Liver (tissue), 9 donors: ENCODE results near the gene TIMMDC1. TPM values are rescaled to one million over a fixed set of nuclear protein-coding genes. Genes with fewer than 3 reads are reported as not detected.

ENCODE experiments used
- DNase-seq: peaks from one replicate; pipeline ENCODE4 v3.0.0-alpha.2; 2017; ENCODE audit warnings: low spot score
- H3K27ac ChIP-seq, 2 donors: one replicate each; pipeline ENCODE4 v1.7.0; 2013; ENCODE audit warnings: inconsistent platforms in 2 of 2, low read length in 2 of 2, control low read depth in 1 of 2, low read depth in 1 of 2, mild to moderate bottlenecking in 1 of 2
- H3K27me3 ChIP-seq, 4 donors: one replicate each; pipeline versions ENCODE4 v1.6.1 to v1.7.0; 2013; ENCODE audit warnings: low read length in 3 of 4, inconsistent platforms in 1 of 4, mild to moderate bottlenecking in 1 of 4, moderate library complexity in 1 of 4; ENCODE audit not compliant: control insufficient read depth in 4 of 4, insufficient read depth in 4 of 4
- H3K36me3 ChIP-seq, 4 donors: one replicate each; pipeline versions ENCODE4 v1.6.1 to v1.7.0; 2013; ENCODE audit warnings: low read length in 3 of 4, mild to moderate bottlenecking in 3 of 4, low read depth in 1 of 4, moderate library complexity in 1 of 4; ENCODE audit not compliant: control insufficient read depth in 4 of 4, insufficient read depth in 3 of 4
- H3K4me1 ChIP-seq, 4 donors: one replicate each; pipeline versions ENCODE4 v1.6.1 to v1.7.0; 2013; ENCODE audit warnings: low read length in 3 of 4, mild to moderate bottlenecking in 3 of 4, moderate library complexity in 1 of 4; ENCODE audit not compliant: control insufficient read depth in 4 of 4, insufficient read depth in 4 of 4
- H3K4me3 ChIP-seq, 3 donors: one replicate each; pipeline versions ENCODE4 v1.6.1 to v1.7.0; 2013; ENCODE audit warnings: low read length in 3 of 3, control low read depth in 1 of 3, low read depth in 1 of 3, mild to moderate bottlenecking in 1 of 3
- H3K9ac ChIP-seq, 2 donors: one replicate each; pipeline ENCODE4 v1.7.0; 2013; ENCODE audit warnings: low read length in 2 of 2, mild to moderate bottlenecking in 2 of 2, moderate library complexity in 2 of 2, control low read depth in 1 of 2, low read depth in 1 of 2
- H3K9me3 ChIP-seq, 4 donors: one replicate each; pipeline versions ENCODE4 v1.6.1 to v1.7.0; 2013; ENCODE audit warnings: low read length in 3 of 4; ENCODE audit not compliant: control insufficient read depth in 4 of 4
- EGR1 ChIP-seq, 2 donors: IDR thresholded peaks; 2 replicates each; pipeline ENCODE4 v1.6.1; 2016 to 2018; ENCODE audit warnings: antibody characterized with exemption in 2 of 2, low read depth in 2 of 2
- FOXA2 ChIP-seq: IDR thresholded peaks from 2 replicates; pipeline ENCODE4 v1.6.1; 2016; ENCODE audit warnings: antibody characterized with exemption
- GABPA ChIP-seq, 2 donors: IDR thresholded peaks in 1 of 2; conservative IDR thresholded peaks in 1 of 2; 2 replicates each; pipeline ENCODE4 v1.6.1; 2016; ENCODE audit warnings: antibody characterized with exemption in 2 of 2, mild to moderate bottlenecking in 1 of 2, moderate library complexity in 1 of 2
- HNF4A ChIP-seq, 2 donors: conservative IDR thresholded peaks; 2 replicates each; pipeline ENCODE4 v1.6.1; 2016; ENCODE audit warnings: antibody characterized with exemption in 2 of 2, mild to moderate bottlenecking in 2 of 2
- HNF4G ChIP-seq: IDR thresholded peaks from 2 replicates; pipeline ENCODE4 v1.6.1; 2016; ENCODE audit warnings: antibody characterized with exemption
- JUND ChIP-seq, 2 donors: IDR thresholded peaks; 2 replicates each; pipeline ENCODE4 v1.6.1; 2016; ENCODE audit warnings: antibody characterized with exemption in 2 of 2
- NR2F2 ChIP-seq: IDR thresholded peaks from 2 replicates; pipeline ENCODE4 v1.6.1; 2016; ENCODE audit warnings: antibody characterized with exemption
- TAF1 ChIP-seq: conservative IDR thresholded peaks from 2 replicates; pipeline ENCODE4 v1.6.1; 2016; ENCODE audit warnings: antibody characterized with exemption, mild to moderate bottlenecking
- WGBS: extraction: QIAGEN DNeasy Blood & Tissue Kit; methylation state at CpG from one replicate; pipeline ENCODE4 v1.1.7; 2013; 5-methylcytosine and 5-hydroxymethylcytosine counted together
- polyA plus RNA-seq, 2 donors: library from polyadenylated mRNA; stranded (reverse) in 1 of 2; unstranded in 1 of 2; fragments of 200-250 nt in 1 of 2; fragments of >200 nt in 1 of 2; fragmentation: Nextera tagmentation in 1 of 2; extraction: Ambion mirVana in 1 of 2; gene quantifications; one replicate each; pipeline versions ENCODE4 v1.2.1 to v1.2.3, GENCODE V29; 2013 to 2015
- total RNA-seq, 2 donors: library from RNA; depleted of rRNA; stranded (reverse); fragments of >200 nt; gene quantifications; one replicate each; pipeline ENCODE4 v1.2.3, GENCODE V29; 2014
- TF ChIP-seq, protein P1 (sequence below): IDR thresholded peaks from 2 replicates; pipeline ENCODE4 v1.6.1; 2016; ENCODE audit warnings: antibody characterized with exemption
- TF ChIP-seq, protein P2 (sequence below): IDR thresholded peaks from 2 replicates; pipeline ENCODE4 v1.6.1; 2016; ENCODE audit warnings: antibody characterized with exemption
- TF ChIP-seq, protein P3 (sequence below): fragments of 150-350 bp; IDR thresholded peaks from 2 replicates; pipeline ENCODE4 v1.5.1; 2017; ENCODE audit warnings: improper control_type of control experiment, low read depth, low read length; ENCODE audit not compliant: missing input control
- TF ChIP-seq, protein P4 (sequence below): IDR thresholded peaks from 2 replicates; pipeline ENCODE4 v1.6.1; 2016; ENCODE audit warnings: antibody characterized with exemption, mild to moderate bottlenecking
- donor health status: healthy.
- donor health status: healthy.
- donor health status: healthy.
- donor health status: healthy.
- donor health status: healthy.

The TIMMDC1 gene
- total and polyA plus RNA-seq, 4 donors, result 25.4 to 54.2 (median 33.2) TPM

DNA sequence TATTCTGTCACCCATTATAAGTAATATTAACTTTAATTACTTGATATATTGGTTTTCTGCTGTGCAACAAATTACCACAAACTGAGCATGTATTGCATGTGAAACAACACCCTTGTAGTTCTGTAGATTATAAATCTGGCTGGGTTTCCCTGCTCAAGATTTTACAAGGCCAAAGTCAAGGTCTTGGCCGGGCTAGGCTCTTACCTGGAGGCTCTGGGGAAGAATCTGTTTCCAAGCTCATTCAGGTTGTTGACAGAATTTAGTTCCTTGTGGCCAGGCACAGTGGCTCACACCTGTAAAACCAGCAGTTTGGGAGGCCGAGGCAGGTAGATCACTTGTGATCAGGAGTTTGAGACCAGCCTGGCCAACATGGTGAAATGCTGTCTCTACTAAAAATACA is 16.3 kb downstream of the TIMMDC1 start:
- H3K9me3 ChIP-seq, result no peaks in the 10 kb centered on the region
- WGBS, result 93% methylated on average over 2 of the region's 2 CpGs
- H3K27me3 ChIP-seq, result no peaks in the 10 kb centered on the region
- peaks cover 4 to 50% (median 45%) of the 10 kb centered on the region in 4 donors for H3K36me3 ChIP-seq
- no peaks in the 10 kb centered on the region for H3K4me1 ChIP-seq
- DNase-seq, result no peak
- TF ChIP-seq EGR1 (IDR thresholded peaks at IDR 0.05; ENCODE audit: low read depth in 2 of 2) (no peak), FOXA2 (no peak), GABPA (IDR thresholded peaks at IDR 0.05 in 1 of 2, conservative IDR thresholded peaks at IDR 0.05 in 1 of 2) (no peak), HNF4A (conservative IDR thresholded peaks at IDR 0.05) (no peak), HNF4G (no peak), JUND (IDR thresholded peaks at IDR 0.05) (no peak), NR2F2 (no peak), TAF1 (no peak)
- TF ChIP-seq, protein P1, sequence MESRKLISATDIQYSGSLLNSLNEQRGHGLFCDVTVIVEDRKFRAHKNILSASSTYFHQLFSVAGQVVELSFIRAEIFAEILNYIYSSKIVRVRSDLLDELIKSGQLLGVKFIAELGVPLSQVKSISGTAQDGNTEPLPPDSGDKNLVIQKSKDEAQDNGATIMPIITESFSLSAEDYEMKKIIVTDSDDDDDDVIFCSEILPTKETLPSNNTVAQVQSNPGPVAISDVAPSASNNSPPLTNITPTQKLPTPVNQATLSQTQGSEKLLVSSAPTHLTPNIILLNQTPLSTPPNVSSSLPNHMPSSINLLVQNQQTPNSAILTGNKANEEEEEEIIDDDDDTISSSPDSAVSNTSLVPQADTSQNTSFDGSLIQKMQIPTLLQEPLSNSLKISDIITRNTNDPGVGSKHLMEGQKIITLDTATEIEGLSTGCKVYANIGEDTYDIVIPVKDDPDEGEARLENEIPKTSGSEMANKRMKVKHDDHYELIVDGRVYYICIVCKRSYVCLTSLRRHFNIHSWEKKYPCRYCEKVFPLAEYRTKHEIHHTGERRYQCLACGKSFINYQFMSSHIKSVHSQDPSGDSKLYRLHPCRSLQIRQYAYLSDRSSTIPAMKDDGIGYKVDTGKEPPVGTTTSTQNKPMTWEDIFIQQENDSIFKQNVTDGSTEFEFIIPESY, result no peak
- TF ChIP-seq, protein P2, sequence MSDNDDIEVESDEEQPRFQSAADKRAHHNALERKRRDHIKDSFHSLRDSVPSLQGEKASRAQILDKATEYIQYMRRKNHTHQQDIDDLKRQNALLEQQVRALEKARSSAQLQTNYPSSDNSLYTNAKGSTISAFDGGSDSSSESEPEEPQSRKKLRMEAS, result no peak
- TF ChIP-seq, protein P3, sequence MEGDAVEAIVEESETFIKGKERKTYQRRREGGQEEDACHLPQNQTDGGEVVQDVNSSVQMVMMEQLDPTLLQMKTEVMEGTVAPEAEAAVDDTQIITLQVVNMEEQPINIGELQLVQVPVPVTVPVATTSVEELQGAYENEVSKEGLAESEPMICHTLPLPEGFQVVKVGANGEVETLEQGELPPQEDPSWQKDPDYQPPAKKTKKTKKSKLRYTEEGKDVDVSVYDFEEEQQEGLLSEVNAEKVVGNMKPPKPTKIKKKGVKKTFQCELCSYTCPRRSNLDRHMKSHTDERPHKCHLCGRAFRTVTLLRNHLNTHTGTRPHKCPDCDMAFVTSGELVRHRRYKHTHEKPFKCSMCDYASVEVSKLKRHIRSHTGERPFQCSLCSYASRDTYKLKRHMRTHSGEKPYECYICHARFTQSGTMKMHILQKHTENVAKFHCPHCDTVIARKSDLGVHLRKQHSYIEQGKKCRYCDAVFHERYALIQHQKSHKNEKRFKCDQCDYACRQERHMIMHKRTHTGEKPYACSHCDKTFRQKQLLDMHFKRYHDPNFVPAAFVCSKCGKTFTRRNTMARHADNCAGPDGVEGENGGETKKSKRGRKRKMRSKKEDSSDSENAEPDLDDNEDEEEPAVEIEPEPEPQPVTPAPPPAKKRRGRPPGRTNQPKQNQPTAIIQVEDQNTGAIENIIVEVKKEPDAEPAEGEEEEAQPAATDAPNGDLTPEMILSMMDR, result no peak
- TF ChIP-seq, protein P4, sequence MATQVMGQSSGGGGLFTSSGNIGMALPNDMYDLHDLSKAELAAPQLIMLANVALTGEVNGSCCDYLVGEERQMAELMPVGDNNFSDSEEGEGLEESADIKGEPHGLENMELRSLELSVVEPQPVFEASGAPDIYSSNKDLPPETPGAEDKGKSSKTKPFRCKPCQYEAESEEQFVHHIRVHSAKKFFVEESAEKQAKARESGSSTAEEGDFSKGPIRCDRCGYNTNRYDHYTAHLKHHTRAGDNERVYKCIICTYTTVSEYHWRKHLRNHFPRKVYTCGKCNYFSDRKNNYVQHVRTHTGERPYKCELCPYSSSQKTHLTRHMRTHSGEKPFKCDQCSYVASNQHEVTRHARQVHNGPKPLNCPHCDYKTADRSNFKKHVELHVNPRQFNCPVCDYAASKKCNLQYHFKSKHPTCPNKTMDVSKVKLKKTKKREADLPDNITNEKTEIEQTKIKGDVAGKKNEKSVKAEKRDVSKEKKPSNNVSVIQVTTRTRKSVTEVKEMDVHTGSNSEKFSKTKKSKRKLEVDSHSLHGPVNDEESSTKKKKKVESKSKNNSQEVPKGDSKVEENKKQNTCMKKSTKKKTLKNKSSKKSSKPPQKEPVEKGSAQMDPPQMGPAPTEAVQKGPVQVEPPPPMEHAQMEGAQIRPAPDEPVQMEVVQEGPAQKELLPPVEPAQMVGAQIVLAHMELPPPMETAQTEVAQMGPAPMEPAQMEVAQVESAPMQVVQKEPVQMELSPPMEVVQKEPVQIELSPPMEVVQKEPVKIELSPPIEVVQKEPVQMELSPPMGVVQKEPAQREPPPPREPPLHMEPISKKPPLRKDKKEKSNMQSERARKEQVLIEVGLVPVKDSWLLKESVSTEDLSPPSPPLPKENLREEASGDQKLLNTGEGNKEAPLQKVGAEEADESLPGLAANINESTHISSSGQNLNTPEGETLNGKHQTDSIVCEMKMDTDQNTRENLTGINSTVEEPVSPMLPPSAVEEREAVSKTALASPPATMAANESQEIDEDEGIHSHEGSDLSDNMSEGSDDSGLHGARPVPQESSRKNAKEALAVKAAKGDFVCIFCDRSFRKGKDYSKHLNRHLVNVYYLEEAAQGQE, result no peak
- no peak overlapping the region for H3K4me3 ChIP-seq
- H3K9ac ChIP-seq, result no peak overlapping the region
- H3K27ac ChIP-seq, result no peak overlapping the region

DNA sequence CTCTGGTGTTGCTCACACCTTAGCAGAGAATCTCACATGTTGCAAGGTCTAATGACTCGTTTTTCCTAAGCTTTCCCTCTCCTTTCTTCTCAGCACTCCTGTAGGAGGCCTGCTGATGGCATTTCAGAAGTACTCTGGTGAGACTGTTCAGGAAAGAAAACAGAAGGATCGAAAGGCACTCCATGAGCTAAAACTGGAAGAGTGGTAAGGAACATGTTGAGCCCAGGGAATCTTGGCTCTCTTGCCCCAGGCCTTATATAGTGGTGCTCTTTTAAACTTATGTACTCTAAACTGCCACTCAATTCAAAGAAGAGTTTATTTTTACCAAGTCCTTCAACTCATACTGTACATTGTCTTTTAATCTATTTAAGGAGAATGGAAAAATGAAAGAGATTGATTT is 18.8 kb downstream of the TIMMDC1 start:
- H3K27ac ChIP-seq, result no peak overlapping the region
- no peak for DNase-seq
- peaks cover 4 to 66% (median 54%) of the 10 kb centered on the region in 4 donors for H3K36me3 ChIP-seq
- H3K9ac ChIP-seq, result no peak overlapping the region
- H3K27me3 ChIP-seq, result no peaks in the 10 kb centered on the region
- no peaks in the 10 kb centered on the region for H3K9me3 ChIP-seq
- no peak for TF ChIP-seq TAF1
- no peaks in the 10 kb centered on the region for H3K4me1 ChIP-seq
- no peak overlapping the region for H3K4me3 ChIP-seq
- WGBS, result 92% methylated on average over 2 of the region's 2 CpGs
